Measurements from ENCODE around the gene DZIP1L. TPM values are rescaled to one million over a fixed set of nuclear protein-coding genes. Genes with fewer than 3 reads are reported as not detected.

Gene DZIP1L
- total RNA-seq, 4 donors from 2014 or later, result 10.3 to 15.8 (median 12.6) TPM

DNA sequence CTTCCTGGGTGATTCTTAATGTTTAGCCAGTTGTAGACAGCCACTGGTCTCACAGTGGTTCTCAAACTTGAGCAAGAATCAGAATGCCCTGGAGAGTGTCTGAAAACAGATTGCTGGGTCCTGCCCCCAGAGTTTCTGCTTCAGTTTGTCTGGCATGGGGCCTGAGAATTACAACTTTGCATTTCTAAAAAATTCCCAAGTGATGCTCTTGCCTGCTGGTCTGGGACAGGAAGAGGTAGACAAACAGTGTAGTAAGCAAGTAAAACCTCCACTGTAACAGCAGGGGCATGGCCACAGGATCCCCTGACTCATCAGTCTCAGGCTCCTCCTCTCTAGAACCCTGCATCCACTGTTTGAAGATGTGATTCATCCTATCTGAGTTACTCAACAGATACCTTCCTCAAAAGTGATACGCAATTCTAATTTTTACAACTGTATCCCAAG lies 36.5 kb downstream of the DZIP1L start:
- Histone ChIP-seq H3K4me3 (no peak overlapping the region), H3K9me3 (peaks cover 0 to 5% (median 0%) of the 10 kb centered on the region in 4 donors), H3K27ac (replicated peaks in 1 of 4) (no peak overlapping the region), H3K36me3 (peaks cover 20 to 88% (median 73%) of the 10 kb centered on the region in 4 donors), H3K4me1 (peaks cover 0 to 16% (median 3%) of the 10 kb centered on the region in 4 donors), H3K27me3 (no peaks in the 10 kb centered on the region)
- intact Hi-C loops (cut with DNase I), result no loop called here
- DNase-seq (ENCODE audit: extremely low spot score), result no peak
- TF ChIP-seq EP300 (IDR thresholded peaks at IDR 0.05) (no peak), POLR2A (IDR thresholded peaks at IDR 0.05; ENCODE audit: low read depth) (no peak), POLR2AphosphoS5 (IDR thresholded peaks at IDR 0.05) (no peak)
- TF ChIP-seq, protein P1, sequence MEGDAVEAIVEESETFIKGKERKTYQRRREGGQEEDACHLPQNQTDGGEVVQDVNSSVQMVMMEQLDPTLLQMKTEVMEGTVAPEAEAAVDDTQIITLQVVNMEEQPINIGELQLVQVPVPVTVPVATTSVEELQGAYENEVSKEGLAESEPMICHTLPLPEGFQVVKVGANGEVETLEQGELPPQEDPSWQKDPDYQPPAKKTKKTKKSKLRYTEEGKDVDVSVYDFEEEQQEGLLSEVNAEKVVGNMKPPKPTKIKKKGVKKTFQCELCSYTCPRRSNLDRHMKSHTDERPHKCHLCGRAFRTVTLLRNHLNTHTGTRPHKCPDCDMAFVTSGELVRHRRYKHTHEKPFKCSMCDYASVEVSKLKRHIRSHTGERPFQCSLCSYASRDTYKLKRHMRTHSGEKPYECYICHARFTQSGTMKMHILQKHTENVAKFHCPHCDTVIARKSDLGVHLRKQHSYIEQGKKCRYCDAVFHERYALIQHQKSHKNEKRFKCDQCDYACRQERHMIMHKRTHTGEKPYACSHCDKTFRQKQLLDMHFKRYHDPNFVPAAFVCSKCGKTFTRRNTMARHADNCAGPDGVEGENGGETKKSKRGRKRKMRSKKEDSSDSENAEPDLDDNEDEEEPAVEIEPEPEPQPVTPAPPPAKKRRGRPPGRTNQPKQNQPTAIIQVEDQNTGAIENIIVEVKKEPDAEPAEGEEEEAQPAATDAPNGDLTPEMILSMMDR (IDR thresholded peaks at IDR 0.05), result no peak
- WGBS, result 64% methylated on average over 1 of the region's 1 CpG

DNA sequence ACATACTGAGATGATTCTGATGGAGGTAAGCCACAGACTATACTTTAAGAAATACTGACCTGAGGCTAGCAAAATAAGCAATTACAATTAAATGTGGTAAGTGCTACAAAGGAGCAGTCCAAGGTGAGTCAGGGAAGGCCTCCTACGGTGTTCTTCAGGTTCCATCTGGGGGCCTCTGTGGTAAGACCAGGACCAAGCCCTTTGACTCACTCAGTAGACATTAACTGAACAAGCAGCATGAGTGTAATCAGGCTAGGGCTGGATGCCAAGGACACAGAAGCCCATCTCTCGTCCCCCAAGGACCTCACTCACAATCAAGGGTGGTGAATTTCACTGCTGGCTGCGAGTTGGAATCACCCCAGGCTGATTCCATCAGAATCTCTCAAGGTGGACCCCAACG lies 37.3 kb downstream of the DZIP1L start:
- DNase-seq (ENCODE audit: extremely low spot score), result no peak
- no peak overlapping the region for H3K27ac ChIP-seq (replicated peaks in 1 of 4)
- H3K4me1 ChIP-seq, result peaks cover 0 to 16% (median 3%) of the 10 kb centered on the region in 4 donors
- H3K9me3 ChIP-seq, result peaks cover 0 to 5% (median 0%) of the 10 kb centered on the region in 4 donors
- no peaks in the 10 kb centered on the region for H3K27me3 ChIP-seq
- intact Hi-C loops (cut with DNase I), result no loop called here
- WGBS, result 90% methylated on average over 4 of the region's 4 CpGs
- no peak overlapping the region for H3K4me3 ChIP-seq
- TF ChIP-seq, protein P1 (IDR thresholded peaks at IDR 0.05), result no peak
- TF ChIP-seq POLR2A (IDR thresholded peaks at IDR 0.05; ENCODE audit: low read depth) (no peak), EP300 (IDR thresholded peaks at IDR 0.05) (no peak), POLR2AphosphoS5 (IDR thresholded peaks at IDR 0.05) (no peak)
- H3K36me3 ChIP-seq, result peaks cover 15 to 84% (median 65%) of the 10 kb centered on the region in 4 donors

DNA sequence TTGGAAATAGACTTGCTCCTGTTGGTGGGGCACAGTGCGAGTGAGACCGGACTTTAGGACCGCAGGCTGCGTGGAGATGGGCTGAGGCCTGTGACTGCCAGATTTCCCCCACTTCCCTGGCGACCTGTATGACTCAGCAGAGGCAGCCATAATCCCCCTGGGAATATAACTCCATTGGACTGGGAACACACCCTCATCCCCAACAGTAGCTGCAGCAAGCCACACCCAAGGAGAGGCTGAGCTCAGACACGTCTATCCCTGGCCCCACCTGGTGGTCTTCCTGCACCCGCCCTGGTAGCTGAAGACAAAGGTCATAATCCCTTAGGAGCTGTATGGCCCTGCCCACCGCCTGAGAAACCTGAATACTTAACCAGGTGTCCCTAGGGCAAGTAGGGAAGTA lies 42.6 kb downstream of the DZIP1L start:
- H3K27ac ChIP-seq (replicated peaks in 1 of 4), result no peak overlapping the region
- peaks cover 0 to 76% (median 52%) of the 10 kb centered on the region in 4 donors for H3K36me3 ChIP-seq
- H3K4me3 ChIP-seq, result no peak overlapping the region
- intact Hi-C loops (cut with DNase I), result no loop called here
- no peaks in the 10 kb centered on the region for H3K27me3 ChIP-seq
- TF ChIP-seq, protein P1 (IDR thresholded peaks at IDR 0.05), result no peak
- TF ChIP-seq POLR2A (IDR thresholded peaks at IDR 0.05; ENCODE audit: low read depth) (no peak), EP300 (IDR thresholded peaks at IDR 0.05) (no peak), POLR2AphosphoS5 (IDR thresholded peaks at IDR 0.05) (no peak)
- DNase-seq (ENCODE audit: extremely low spot score), result no peak
- peaks cover 0 to 5% (median 0%) of the 10 kb centered on the region in 4 donors for H3K9me3 ChIP-seq
- WGBS, result 95% methylated on average over 6 of the region's 8 CpGs
- no peaks in the 10 kb centered on the region for H3K4me1 ChIP-seq

DNA sequence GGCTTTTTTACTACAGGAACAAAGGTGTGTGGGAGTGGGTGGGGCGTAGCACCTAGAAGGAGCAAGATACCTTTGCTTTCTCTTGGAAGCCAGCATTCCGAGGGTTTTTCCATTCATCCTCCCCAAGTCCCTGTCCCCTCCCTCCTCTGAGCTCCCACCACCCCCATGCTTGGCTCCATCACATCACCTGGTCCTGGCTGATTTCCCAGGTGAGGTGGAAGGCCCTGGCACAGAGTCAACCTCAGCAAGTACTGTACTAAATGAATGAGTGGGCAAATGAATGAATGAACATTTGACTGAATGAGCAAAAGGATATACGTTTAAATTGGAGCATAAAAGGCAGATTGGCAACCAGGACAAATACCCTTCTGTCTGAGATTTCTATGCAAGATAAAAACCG lies 45.4 kb downstream of the DZIP1L start:
- no peak overlapping the region for H3K27ac ChIP-seq (replicated peaks in 1 of 4)
- H3K9me3 ChIP-seq, result peaks cover 0 to 5% (median 0%) of the 10 kb centered on the region in 4 donors
- H3K4me1 ChIP-seq, result no peaks in the 10 kb centered on the region
- H3K36me3 ChIP-seq, result peaks cover 5 to 77% (median 54%) of the 10 kb centered on the region in 4 donors
- TF ChIP-seq POLR2AphosphoS5 (IDR thresholded peaks at IDR 0.05), result no peak
- TF ChIP-seq, protein P1 (IDR thresholded peaks at IDR 0.05), result no peak
- no peak for TF ChIP-seq POLR2A (IDR thresholded peaks at IDR 0.05; ENCODE audit: low read depth)
- TF ChIP-seq EP300 (IDR thresholded peaks at IDR 0.05), result no peak
- intact Hi-C loops (cut with DNase I), result no loop called here
- no peaks in the 10 kb centered on the region for H3K27me3 ChIP-seq
- DNase-seq (ENCODE audit: extremely low spot score), result no peak
- H3K4me3 ChIP-seq, result no peak overlapping the region
- WGBS, result 71% methylated on average over 4 of the region's 4 CpGs
